Measurements from ENCODE around the gene SYNE3.

DNA sequence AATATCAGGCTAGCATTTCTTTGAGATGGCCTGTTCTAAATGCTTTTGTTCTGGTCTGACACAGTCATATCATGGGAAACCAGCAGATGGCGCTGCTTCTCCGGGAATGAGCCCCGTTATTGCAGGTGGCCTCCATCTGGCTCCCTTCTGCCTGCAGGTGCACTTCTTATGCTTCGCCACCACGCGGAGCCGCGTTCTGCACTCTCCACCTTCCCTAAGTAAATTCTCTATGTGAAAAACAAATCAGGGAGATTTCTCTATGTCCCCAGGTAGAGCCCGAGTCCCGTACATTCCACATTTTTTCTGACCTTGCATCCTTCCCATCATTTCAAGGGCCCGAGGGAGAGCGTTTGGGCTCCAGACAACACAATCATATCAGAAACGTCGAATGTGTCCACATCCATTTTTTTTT lies 44.6 kb upstream of the SYNE3 start:
- TF ChIP-seq, protein P1, sequence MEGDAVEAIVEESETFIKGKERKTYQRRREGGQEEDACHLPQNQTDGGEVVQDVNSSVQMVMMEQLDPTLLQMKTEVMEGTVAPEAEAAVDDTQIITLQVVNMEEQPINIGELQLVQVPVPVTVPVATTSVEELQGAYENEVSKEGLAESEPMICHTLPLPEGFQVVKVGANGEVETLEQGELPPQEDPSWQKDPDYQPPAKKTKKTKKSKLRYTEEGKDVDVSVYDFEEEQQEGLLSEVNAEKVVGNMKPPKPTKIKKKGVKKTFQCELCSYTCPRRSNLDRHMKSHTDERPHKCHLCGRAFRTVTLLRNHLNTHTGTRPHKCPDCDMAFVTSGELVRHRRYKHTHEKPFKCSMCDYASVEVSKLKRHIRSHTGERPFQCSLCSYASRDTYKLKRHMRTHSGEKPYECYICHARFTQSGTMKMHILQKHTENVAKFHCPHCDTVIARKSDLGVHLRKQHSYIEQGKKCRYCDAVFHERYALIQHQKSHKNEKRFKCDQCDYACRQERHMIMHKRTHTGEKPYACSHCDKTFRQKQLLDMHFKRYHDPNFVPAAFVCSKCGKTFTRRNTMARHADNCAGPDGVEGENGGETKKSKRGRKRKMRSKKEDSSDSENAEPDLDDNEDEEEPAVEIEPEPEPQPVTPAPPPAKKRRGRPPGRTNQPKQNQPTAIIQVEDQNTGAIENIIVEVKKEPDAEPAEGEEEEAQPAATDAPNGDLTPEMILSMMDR (IDR thresholded peaks at IDR 0.05), result peak; percentile 95 to 99 (median 99)
- TF ChIP-seq POLR2A (IDR thresholded peaks at IDR 0.05) (no peak), POLR2AphosphoS5 (IDR thresholded peaks at IDR 0.05) (peak in 1 of 3 donors; percentile 39)

Measured in breast epithelium (tissue), 3 donors.